Measurements from ENCODE around the gene CAPN5. TPM values are rescaled to one million over a fixed set of nuclear protein-coding genes. Genes with fewer than 3 reads are reported as not detected.

Gene CAPN5
- total and polyA plus RNA-seq, 10 of the 15 experiments (the other 5 are each of a cell fraction or from before 2014, with no cell fraction given), result 0.02 to 0.33 (median 0.07) TPM; not detected in 3

GRCh38 chr11:77054084-77054483 is 12.7 kb upstream of the CAPN5 start:
- H3K9me3 ChIP-seq (replicated peaks; ENCODE audit: control insufficient read depth, insufficient read depth, low read length), result peaks cover 2% of the 10 kb centered on the region; the same call in 1 of the 3 replicates
- H2AFZ ChIP-seq (ENCODE audit: control insufficient read depth, low read depth, low read length), result no peak overlapping the region
- TF ChIP-seq YY1 (IDR thresholded peaks at IDR 0.05; ENCODE audit: low read depth, low read length) (no peak), CHD1 (IDR thresholded peaks at IDR 0.05; ENCODE audit: low read depth, low read length) (no peak), FOS (IDR thresholded peaks at IDR 0.05; ENCODE audit: borderline replicate concordance, extremely low read depth, insufficient read length) (no peak), IKZF1 (conservative IDR thresholded peaks at IDR 0.05) (no peak), ZNF592 (IDR thresholded peaks at IDR 0.05) (no peak), CEBPB (IDR thresholded peaks at IDR 0.05; ENCODE audit: borderline replicate concordance in 1 of 2, low read depth in 2 of 2, low read length in 2 of 2) (no peak), USF1 (IDR thresholded peaks at IDR 0.05; ENCODE audit: borderline replicate concordance, extremely low read length, insufficient read depth, low read depth, low read length) (no peak), CBX3 (IDR thresholded peaks at IDR 0.05; ENCODE audit: borderline replicate concordance, low read depth) (no peak), MTA3 (IDR thresholded peaks at IDR 0.05; ENCODE audit: borderline replicate concordance, low read length) (no peak), PAX8 (IDR thresholded peaks at IDR 0.05) (no peak), ZBTB40 (IDR thresholded peaks at IDR 0.05; ENCODE audit: borderline replicate concordance) (no peak), WRNIP1 (IDR thresholded peaks at IDR 0.05; ENCODE audit: borderline replicate concordance, low read depth, low read length) (no peak)
- no peaks in the 10 kb centered on the region for H3K79me2 ChIP-seq (ENCODE audit: control insufficient read depth, insufficient read depth, low read length)
- no peak overlapping the region for H3K27ac ChIP-seq (ENCODE audit: control insufficient read depth, insufficient read depth)
- intact Hi-C loops (cut with micrococcal nuclease; ENCODE audit: unreplicated experiment), result no loop called here
- H3K9ac ChIP-seq (ENCODE audit: control insufficient read depth, insufficient read depth, low read length), result no peak overlapping the region
- ChIA-PET SMC1A (ENCODE audit: uncharacterized antibody, unreplicated experiment) (interaction anchor here (1.6 to 3.2 kb wide), 2 partner anchors 10 to 37 kb away, joined by 4 to 8 read pairs; no protein-coding TSS in a partner anchor), RAD21 (ENCODE audit: unreplicated experiment) (interaction anchor here (1.4 kb wide), 1 partner anchor 38 kb away, joined by 6 read pairs; no protein-coding TSS in a partner anchor), CTCF (interaction anchor here (1.4 to 1.5 kb wide), 2 partner anchors 25 to 37 kb away, joined by 3 to 4 read pairs; no protein-coding TSS in a partner anchor), POLR2A (no interaction called here)
- ATAC-seq (no peak), DNase-seq (ENCODE audit: low read depth, low spot score) (no peak), FAIRE-seq (no peak)
- H3K4me1 ChIP-seq (ENCODE audit: control insufficient read depth, insufficient read depth, low read length), result no peaks in the 10 kb centered on the region
- no peaks in the 10 kb centered on the region for H3K27me3 ChIP-seq (replicated peaks in 1 of 2; ENCODE audit: control insufficient read depth in 2 of 2, insufficient read depth in 2 of 2, low read length in 1 of 2)
- no peak overlapping the region for H3K4me3 ChIP-seq
- 0% methylated on average over 1 of the region's 1 CpG for WGBS (ENCODE audit: insufficient coverage, insufficient replicate concordance, low lambda C conversion rate, missing lambda C conversion rate)
- no peaks in the 10 kb centered on the region; the same call in 1 of the 2 replicates for H4K20me1 ChIP-seq (ENCODE audit: control insufficient read depth, insufficient read depth)
- in situ Hi-C loops (cut with MboI), result no loop called here
- no peak overlapping the region for H3K4me2 ChIP-seq (ENCODE audit: control insufficient read depth, insufficient read depth)
- no TSS peak for BruUV-seq (replicated peaks)
- H3K36me3 ChIP-seq (ENCODE audit: control insufficient read depth in 2 of 2, insufficient read depth in 2 of 2, low read length in 1 of 2), result no peaks in the 10 kb centered on the region
